Smooth muscle cell (in vitro differentiated cells): ENCODE results near the gene ZNF101. TPM values are rescaled to one million over a fixed set of nuclear protein-coding genes. Genes with fewer than 3 reads are reported as not detected.

ENCODE experiments used
- DNase-seq: peaks from one replicate; lab custom pipeline; 2025; ENCODE audit not compliant: unreplicated experiment; lab: John Stamatoyannopoulos, UW
- H2AFZ ChIP-seq: fragments of 200-600 bp; sonication (generic); 2 replicates; pipeline ENCODE4 v1.6.0; 2016; ENCODE audit warnings: antibody characterized with exemption, low read depth, mild to moderate bottlenecking
- H3F3A ChIP-seq: fragments of 200-600 bp; sonication (generic); 2 replicates; pipeline ENCODE4 v1.6.0; 2017; ENCODE audit warnings: antibody characterized with exemption, low read depth
- H3K27ac ChIP-seq: fragments of 200-600 bp; sonication (generic); 2 replicates; pipeline ENCODE4 v1.5.1; 2016; ENCODE audit warnings: low read depth, mild to moderate bottlenecking
- H3K27me3 ChIP-seq: fragments of 200-600 bp; sonication (generic); 2 replicates; pipeline ENCODE4 v1.6.1; 2016; ENCODE audit warnings: low read depth, mild to moderate bottlenecking
- H3K36me3 ChIP-seq: fragments of 200-600 bp; sonication (generic); 2 replicates; pipeline ENCODE4 v1.5.1; 2016; ENCODE audit warnings: low read depth
- H3K4me1 ChIP-seq: fragments of 200-600 bp; sonication (generic); 2 replicates; pipeline ENCODE4 v1.5.1; 2016; ENCODE audit warnings: low read depth
- H3K4me2 ChIP-seq: fragments of 200-600 bp; sonication (generic); 2 replicates; pipeline ENCODE4 v1.6.0; 2016; ENCODE audit warnings: mild to moderate bottlenecking
- H3K4me3 ChIP-seq: fragments of 200-600 bp; sonication (generic); 2 replicates; pipeline ENCODE4 v1.5.1; 2016; ENCODE audit warnings: mild to moderate bottlenecking
- H3K79me2 ChIP-seq: fragments of 200-600 bp; sonication (generic); 2 replicates; pipeline ENCODE4 v1.6.0; 2016; ENCODE audit warnings: low read depth, mild to moderate bottlenecking
- H3K9ac ChIP-seq: fragments of 200-600 bp; sonication (generic); 2 replicates; pipeline ENCODE4 v1.6.0; 2016; ENCODE audit warnings: low read depth
- H3K9me3 ChIP-seq: fragments of 200-600 bp; sonication (generic); replicated peaks from 2 replicates; pipeline ENCODE4 v1.5.1; 2016; ENCODE audit warnings: low read depth
- H4K20me1 ChIP-seq: fragments of 200-600 bp; sonication (generic); 2 replicates; pipeline ENCODE4 v1.6.0; 2016; ENCODE audit warnings: low read depth
- CTCF ChIP-seq: fragments of 200-600 bp; sonication (generic); IDR thresholded peaks from 2 replicates; pipeline ENCODE4 v1.5.1; 2017; ENCODE audit warnings: borderline replicate concordance, mild to moderate bottlenecking, antibody characterized with exemption; ENCODE audit not compliant: insufficient read depth, poor library complexity, severe bottlenecking
- WGBS: methylation state at CpG from one replicate; pipeline ENCODE4 v1.1.7; 2016; ENCODE audit warnings: low lambda C conversion rate; 5-methylcytosine and 5-hydroxymethylcytosine counted together
- polyA plus RNA-seq: library from polyadenylated mRNA; unstranded; fragments of >200 nt; fragmentation: Nextera tagmentation; extraction: Ambion mirVana; gene quantifications from 2 replicates; pipeline ENCODE4 v1.2.1, GENCODE V29; 2016
- total RNA-seq: library from RNA; depleted of rRNA; stranded (reverse); fragments of >200 nt; gene quantifications from 2 replicates; pipeline ENCODE4 v1.2.3, GENCODE V29; 2014

ZNF101 gene
- total and polyA plus RNA-seq, 2 experiments from 2014 or later = 0.83 to 5.4 TPM

- peak overlapping the region; percentile 95 for H3K4me2 ChIP-seq
- H3K36me3 ChIP-seq = no peaks in the 10 kb centered on the region
- H3K27ac ChIP-seq = no peak overlapping the region
- peak overlapping the region; percentile 75 for H3K9ac ChIP-seq
- H3F3A ChIP-seq = no peaks in the 10 kb centered on the region
- no peaks in the 10 kb centered on the region for H3K27me3 ChIP-seq
- DNase-seq = no peak
- peak overlapping the region; percentile 86 for H3K4me3 ChIP-seq
- TF ChIP-seq CTCF = no peak
- peaks cover 5% of the 10 kb centered on the region for H3K4me1 ChIP-seq
- no peaks in the 10 kb centered on the region for H4K20me1 ChIP-seq
- no peaks in the 10 kb centered on the region for H3K79me2 ChIP-seq
- H3K9me3 ChIP-seq = no peaks in the 10 kb centered on the region
- peak overlapping the region; percentile 77 for H2AFZ ChIP-seq
- 19% methylated on average over 16 of the region's 16 CpGs for WGBS
Measured at GRCh38 chr19:19642506-19643157, 26.0 kb upstream of the ZNF101 start.

GRCh38 chr19:19643158-19644053 lies 25.2 kb upstream of the ZNF101 start, which contains the start of gene GMIP:
GMIP (minus strand) TSS chr19:19643657; CDS start chr19:19643529, 128 bp downstream.
- peak; percentile 42 for DNase-seq
- Histone ChIP-seq H3K27ac (no peak within 1 kb of the TSS), H3K4me1 (peaks cover 5% of the 10 kb centered on the region), H4K20me1 (no peaks in the 10 kb centered on the region), H2AFZ (peak within 1 kb of the TSS; percentile 77), H3K4me2 (peak within 1 kb of the TSS; percentile 95), H3K9me3 (no peaks in the 10 kb centered on the region), H3K36me3 (no peaks in the 10 kb centered on the region), H3K4me3 (peak within 1 kb of the TSS; percentile 86), H3K27me3 (no peaks in the 10 kb centered on the region), H3F3A (no peaks in the 10 kb centered on the region), H3K9ac (peak within 1 kb of the TSS; percentile 75), H3K79me2 (no peaks in the 10 kb centered on the region)
- 2% methylated on average over 31 of the region's 50 CpGs for WGBS
- TF ChIP-seq CTCF = peak; percentile 91

GRCh38 chr19:19644054-19644388 lies 24.6 kb upstream of the ZNF101 start:
- Histone ChIP-seq H3K27me3 (no peaks in the 10 kb centered on the region), H2AFZ (no peak overlapping the region), H3K27ac (no peak overlapping the region), H3K4me3 (peak overlapping the region; percentile 86), H3K4me2 (peak overlapping the region; percentile 95), H3K9ac (no peak overlapping the region), H3F3A (no peaks in the 10 kb centered on the region), H4K20me1 (no peaks in the 10 kb centered on the region), H3K79me2 (no peaks in the 10 kb centered on the region), H3K4me1 (peaks cover 5% of the 10 kb centered on the region), H3K36me3 (no peaks in the 10 kb centered on the region), H3K9me3 (no peaks in the 10 kb centered on the region)
- no peak for DNase-seq
- WGBS = 55% methylated on average over 5 of the region's 5 CpGs
- no peak for TF ChIP-seq CTCF
